Spleen (tissue), 7 donors: ENCODE measurements around the gene SCAMP3.

Source experiments
- CTCF ChIP-seq, 11 experiments: fragments of 200-600 bp in 7 of 11; fragments of 450-650 bp in 4 of 11; sonication (generic) in 4 of 11; IDR thresholded peaks in 8 of 11; conservative IDR thresholded peaks in 3 of 11; 1 replicate in 7 of 11; 2 replicates in 4 of 11; pipeline versions ENCODE4 v1.4.0 to v1.8.0; 2016 to 2021; ENCODE audit warnings: antibody characterized with exemption in 11 of 11, inconsistent platforms in 4 of 11, mild to moderate bottlenecking in 1 of 11
- POLR2AphosphoS5 ChIP-seq, 3 donors: sonication (generic); formaldehyde crosslinking; IDR thresholded peaks; one replicate each; pipeline ENCODE4 v1.5.1; 2017; ENCODE audit warnings: antibody characterized with exemption in 3 of 3
- donor health status: DM: no; HTN: no; CAD: no; lungs with moderate emphysema.
- donor health status: DM: no; HTN: no; CAD: no.
- donor health status: DM: no; HTN: no; CAD: no.

GRCh38 chr1:155242805-155243358, 19.3 kb downstream of the SCAMP3 start:
- TF ChIP-seq CTCF (IDR thresholded peaks at IDR 0.05 in 8 of 11, conservative IDR thresholded peaks at IDR 0.05 in 3 of 11) (no peak), POLR2AphosphoS5 (IDR thresholded peaks at IDR 0.05) (no peak)
